Measurements from ENCODE around the gene COL21A1.

DNA sequence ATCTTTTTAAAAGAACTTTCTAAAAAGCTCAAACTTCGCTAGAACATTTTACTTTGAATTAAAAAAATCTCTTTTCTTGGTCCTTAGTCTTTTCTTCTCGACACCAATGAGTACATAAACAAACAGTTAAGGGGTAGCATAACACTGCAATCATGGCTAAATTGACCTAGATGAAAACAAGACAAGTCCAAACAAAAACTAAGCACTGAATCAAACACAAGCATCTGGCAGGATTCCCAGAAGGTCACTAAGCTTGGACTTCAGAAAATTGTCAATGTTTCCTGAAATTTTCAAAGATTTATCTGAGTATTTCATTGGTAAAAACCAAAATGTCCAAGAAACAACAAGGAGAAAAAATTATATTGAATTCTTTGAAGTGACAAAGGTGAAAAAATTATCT is 5.0 kb downstream of the COL21A1 start:
- TF ChIP-seq, protein P1, sequence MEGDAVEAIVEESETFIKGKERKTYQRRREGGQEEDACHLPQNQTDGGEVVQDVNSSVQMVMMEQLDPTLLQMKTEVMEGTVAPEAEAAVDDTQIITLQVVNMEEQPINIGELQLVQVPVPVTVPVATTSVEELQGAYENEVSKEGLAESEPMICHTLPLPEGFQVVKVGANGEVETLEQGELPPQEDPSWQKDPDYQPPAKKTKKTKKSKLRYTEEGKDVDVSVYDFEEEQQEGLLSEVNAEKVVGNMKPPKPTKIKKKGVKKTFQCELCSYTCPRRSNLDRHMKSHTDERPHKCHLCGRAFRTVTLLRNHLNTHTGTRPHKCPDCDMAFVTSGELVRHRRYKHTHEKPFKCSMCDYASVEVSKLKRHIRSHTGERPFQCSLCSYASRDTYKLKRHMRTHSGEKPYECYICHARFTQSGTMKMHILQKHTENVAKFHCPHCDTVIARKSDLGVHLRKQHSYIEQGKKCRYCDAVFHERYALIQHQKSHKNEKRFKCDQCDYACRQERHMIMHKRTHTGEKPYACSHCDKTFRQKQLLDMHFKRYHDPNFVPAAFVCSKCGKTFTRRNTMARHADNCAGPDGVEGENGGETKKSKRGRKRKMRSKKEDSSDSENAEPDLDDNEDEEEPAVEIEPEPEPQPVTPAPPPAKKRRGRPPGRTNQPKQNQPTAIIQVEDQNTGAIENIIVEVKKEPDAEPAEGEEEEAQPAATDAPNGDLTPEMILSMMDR (IDR thresholded peaks at IDR 0.05), result no peak
- no peak for TF ChIP-seq ZFX (IDR thresholded peaks at IDR 0.05; ENCODE audit: borderline replicate concordance)

Measured in 22Rv1 (cell line).